RWPE2 (cell line): ENCODE measurements around the gene CMTR2.
"Not testable (repeated sequence)": the region's sequence is repeated elsewhere in the genome, so short reads cannot be mapped to it uniquely, and the experiment has no call there.

Experiments
- ATAC-seq: fragments of 200-7000 bp; cut with Tn5 transposase; 3 replicates; pipeline ENCODE4 v1.9.1; 2021; ENCODE audit warnings: low read depth
- DNase-seq: peaks from one replicate; pipeline ENCODE4 v3.0.0-alpha.2; 2020; ENCODE audit warnings: low spot score
- H3K27ac ChIP-seq: fragments of 450-650 bp; 2 replicates; pipeline ENCODE4 v1.5.1; 2017; ENCODE audit warnings: mild to moderate bottlenecking; ENCODE audit not compliant: poor library complexity, severe bottlenecking
- H3K27me3 ChIP-seq: fragments of 250-450 bp; sonication (Bioruptor Pico); 2 replicates; pipeline ENCODE4 v1.5.1; 2021; ENCODE audit warnings: mild to moderate bottlenecking, moderate library complexity; ENCODE audit not compliant: insufficient read depth, poor library complexity, severe bottlenecking
- H3K36me3 ChIP-seq: fragments of 250-450 bp; sonication (Bioruptor Pico); 2 replicates; pipeline ENCODE4 v1.5.1; 2020; ENCODE audit warnings: low read depth, mild to moderate bottlenecking, moderate library complexity
- H3K4me1 ChIP-seq: fragments of 250-450 bp; sonication (Bioruptor Pico); 2 replicates; pipeline ENCODE4 v1.5.1; 2021; ENCODE audit warnings: mild to moderate bottlenecking, moderate library complexity; ENCODE audit not compliant: insufficient read depth, poor library complexity, severe bottlenecking
- H3K4me3 ChIP-seq: fragments of 250-450 bp; sonication (Bioruptor Pico); 2 replicates; pipeline ENCODE4 v1.5.1; 2021; ENCODE audit warnings: mild to moderate bottlenecking, moderate library complexity; ENCODE audit not compliant: severe bottlenecking
- H3K9me3 ChIP-seq: fragments of 250-450 bp; sonication (Bioruptor Pico); 2 replicates; pipeline ENCODE4 v1.5.1; 2021; ENCODE audit warnings: mild to moderate bottlenecking, moderate library complexity; ENCODE audit not compliant: severe bottlenecking
- TF ChIP-seq, protein P1 (sequence below): fragments of 450-650 bp; IDR thresholded peaks from one replicate; pipeline ENCODE4 v1.5.1; 2017; ENCODE audit warnings: mild to moderate bottlenecking, moderate library complexity; ENCODE audit not compliant: poor library complexity, severe bottlenecking

CMTR2 gene

GRCh38 chr16:71293919-71294318, 4.7 kb upstream of the CMTR2 start:
- Histone ChIP-seq H3K4me3 (no peak overlapping the region), H3K27ac (no peak overlapping the region), H3K27me3 (peaks cover 7% of the 10 kb centered on the region), H3K36me3 (no peaks in the 10 kb centered on the region), H3K9me3 (no peaks in the 10 kb centered on the region), H3K4me1 (peaks cover 4% of the 10 kb centered on the region)
- no peak for DNase-seq
- TF ChIP-seq, protein P1, sequence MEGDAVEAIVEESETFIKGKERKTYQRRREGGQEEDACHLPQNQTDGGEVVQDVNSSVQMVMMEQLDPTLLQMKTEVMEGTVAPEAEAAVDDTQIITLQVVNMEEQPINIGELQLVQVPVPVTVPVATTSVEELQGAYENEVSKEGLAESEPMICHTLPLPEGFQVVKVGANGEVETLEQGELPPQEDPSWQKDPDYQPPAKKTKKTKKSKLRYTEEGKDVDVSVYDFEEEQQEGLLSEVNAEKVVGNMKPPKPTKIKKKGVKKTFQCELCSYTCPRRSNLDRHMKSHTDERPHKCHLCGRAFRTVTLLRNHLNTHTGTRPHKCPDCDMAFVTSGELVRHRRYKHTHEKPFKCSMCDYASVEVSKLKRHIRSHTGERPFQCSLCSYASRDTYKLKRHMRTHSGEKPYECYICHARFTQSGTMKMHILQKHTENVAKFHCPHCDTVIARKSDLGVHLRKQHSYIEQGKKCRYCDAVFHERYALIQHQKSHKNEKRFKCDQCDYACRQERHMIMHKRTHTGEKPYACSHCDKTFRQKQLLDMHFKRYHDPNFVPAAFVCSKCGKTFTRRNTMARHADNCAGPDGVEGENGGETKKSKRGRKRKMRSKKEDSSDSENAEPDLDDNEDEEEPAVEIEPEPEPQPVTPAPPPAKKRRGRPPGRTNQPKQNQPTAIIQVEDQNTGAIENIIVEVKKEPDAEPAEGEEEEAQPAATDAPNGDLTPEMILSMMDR = no peak
- no peak for ATAC-seq

- not testable (repeated sequence) for H3K36me3 ChIP-seq, H3K9me3 ChIP-seq, ATAC-seq, DNase-seq, H3K27me3 ChIP-seq, H3K4me3 ChIP-seq, H3K27ac ChIP-seq, H3K4me1 ChIP-seq
Measured at GRCh38 chr16:71292095-71292494, 2.9 kb upstream of the CMTR2 start.

- Histone ChIP-seq H3K9me3 (no peaks in the 10 kb centered on the region), H3K27me3 (no peaks in the 10 kb centered on the region), H3K36me3 (peaks cover 30% of the 10 kb centered on the region), H3K27ac (peak overlapping the region; percentile 78), H3K4me1 (peaks cover 8% of the 10 kb centered on the region), H3K4me3 (peak overlapping the region; percentile 91)
- DNase-seq (no peak), ATAC-seq (no peak)
- TF ChIP-seq, protein P1 = no peak
Measured at GRCh38 chr16:71289732-71290062, 495 bp upstream of the CMTR2 start.

- ATAC-seq (no peak), DNase-seq (no peak)
- H3K27me3 ChIP-seq = no peaks in the 10 kb centered on the region
- TF ChIP-seq, protein P1 = no peak
- peaks cover 8% of the 10 kb centered on the region for H3K4me1 ChIP-seq
- H3K27ac ChIP-seq = peak overlapping the region; percentile 78
- peaks cover 34% of the 10 kb centered on the region for H3K36me3 ChIP-seq
- no peaks in the 10 kb centered on the region for H3K9me3 ChIP-seq
- peak overlapping the region; percentile 91 for H3K4me3 ChIP-seq
Measured at GRCh38 chr16:71288570-71288889, 672 bp downstream of the CMTR2 start.

DNA sequence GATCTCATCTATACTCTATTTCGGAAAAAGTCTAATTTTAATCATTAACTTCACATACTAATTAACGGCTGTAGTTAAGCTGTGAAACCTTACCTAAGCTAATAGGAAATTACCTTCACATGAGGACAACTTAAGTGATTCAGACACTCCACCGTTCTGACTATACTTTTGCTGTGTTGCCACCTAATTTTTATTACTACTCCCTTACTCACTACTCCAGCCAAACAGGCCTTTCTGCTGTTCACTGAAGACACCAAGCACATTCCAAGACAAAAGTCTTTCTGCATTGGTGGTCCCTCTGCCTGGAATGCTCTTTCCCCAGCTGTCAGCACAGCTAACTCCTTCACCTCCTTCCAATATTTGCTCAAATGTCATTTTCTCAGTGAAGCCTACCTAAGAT, 1.3 kb downstream of the CMTR2 start:
- H3K27ac ChIP-seq = no peak overlapping the region

More for the DNA sequence above, 1.3 kb downstream of the CMTR2 start:
- DNase-seq (no peak), ATAC-seq (no peak)
- Histone ChIP-seq H3K4me3 (no peak overlapping the region), H3K4me1 (peaks cover 8% of the 10 kb centered on the region), H3K27me3 (no peaks in the 10 kb centered on the region), H3K36me3 (peaks cover 35% of the 10 kb centered on the region), H3K9me3 (no peaks in the 10 kb centered on the region)
- TF ChIP-seq, protein P1 = no peak
